Right lobe of liver (tissue), 6 donors: ENCODE measurements around the gene LUZP4. TPM values are rescaled to one million over a fixed set of nuclear protein-coding genes. Genes with fewer than 3 reads are reported as not detected.
"Not testable (repeated sequence)": the region's sequence is repeated elsewhere in the genome, so short reads cannot be mapped to it uniquely, and the experiment has no call there.

ENCODE experiments used
- ATAC-seq, 4 donors: fragments of 200-7000 bp; cut with Tn5 transposase; one replicate each; pipeline ENCODE4 v1.9.1; 2020; ENCODE audit warnings: mild to moderate bottlenecking in 4 of 4, moderate library complexity in 4 of 4
- DNase-seq, 3 donors: peaks; one replicate each; pipeline ENCODE4 v3.0.0-alpha.2; 2020
- H3K27ac ChIP-seq, 3 donors: fragments of 200-600 bp; one replicate each; pipeline ENCODE4 v1.8.0; 2022
- H3K27me3 ChIP-seq, 2 donors: fragments of 200-600 bp; one replicate each; pipeline ENCODE4 v1.8.0; 2022
- H3K36me3 ChIP-seq, 4 donors: fragments of 200-600 bp; sonication (generic) in 1 of 4; one replicate each; pipeline versions ENCODE4 v1.5.1 to v1.8.0; 2017 to 2022; ENCODE audit warnings: control low read depth in 1 of 4
- H3K4me1 ChIP-seq, 4 donors: fragments of 200-600 bp; sonication (generic) in 1 of 4; one replicate each; pipeline versions ENCODE4 v1.5.1 to v1.8.0; 2017 to 2022; ENCODE audit warnings: control low read depth in 1 of 4
- H3K4me3 ChIP-seq, 3 donors: fragments of 200-600 bp; one replicate each; pipeline ENCODE4 v1.8.0; 2022
- H3K9me3 ChIP-seq, 4 donors: fragments of 200-600 bp; sonication (generic) in 1 of 4; one replicate each; pipeline versions ENCODE4 v1.5.1 to v1.8.0; 2017 to 2022; ENCODE audit warnings: control low read depth in 1 of 4
- POLR2A ChIP-seq: fragments of 450-650 bp; IDR thresholded peaks from one replicate; pipeline ENCODE4 v1.6.1; 2017; ENCODE audit warnings: antibody characterized with exemption, mild to moderate bottlenecking
- WGBS: methylation state at CpG from one replicate; pipeline ENCODE4 v1.1.6; 2018; ENCODE audit warnings: low coverage, low lambda C conversion rate; ENCODE audit not compliant: insufficient coverage; ENCODE audit errors: missing lambda C conversion rate; 5-methylcytosine and 5-hydroxymethylcytosine counted together
- intact Hi-C, 2 donors: fragments of 100-400 bp; cut with DNase I; formaldehyde crosslinking; loops; one replicate each; pipeline versions ENCODE4 v1.11.2 to v1.14.1; 2022
- total RNA-seq, 6 experiments: library from RNA; depleted of rRNA in 2 of 6; stranded (reverse); fragments of >200 nt in 2 of 6; fragmentation: NEBNext Ultra II Directional in 3 of 6; extraction: Animal tissue kit (Norgen Biotek cat#: 25700) in 3 of 6; gene quantifications; one replicate each; pipeline versions ENCODE4 v1.1.0 to v1.2.4, GENCODE V29; 2016 to 2023
- TF ChIP-seq, protein P1 (sequence below), 4 donors: fragments of 200-600 bp in 3 of 4; fragments of 450-650 bp in 1 of 4; IDR thresholded peaks; one replicate each; pipeline versions ENCODE4 v1.5.1 to v1.8.0; 2016 to 2022; ENCODE audit warnings: antibody characterized with exemption in 4 of 4, mild to moderate bottlenecking in 2 of 4
- donor health status: DM: no; HTN: yes; CAD: no.
- donor health status: DM: no; HTN: no; CAD: no.
- donor health status: DM: no; HTN: no; CAD: no.
- donor health status: DM: no; HTN: yes; CAD: no.
- donor health status: DM: no; HTN: yes; CAD: no.

LUZP4 gene
- total RNA-seq, 6 experiments from 2014 or later = not detected

DNA sequence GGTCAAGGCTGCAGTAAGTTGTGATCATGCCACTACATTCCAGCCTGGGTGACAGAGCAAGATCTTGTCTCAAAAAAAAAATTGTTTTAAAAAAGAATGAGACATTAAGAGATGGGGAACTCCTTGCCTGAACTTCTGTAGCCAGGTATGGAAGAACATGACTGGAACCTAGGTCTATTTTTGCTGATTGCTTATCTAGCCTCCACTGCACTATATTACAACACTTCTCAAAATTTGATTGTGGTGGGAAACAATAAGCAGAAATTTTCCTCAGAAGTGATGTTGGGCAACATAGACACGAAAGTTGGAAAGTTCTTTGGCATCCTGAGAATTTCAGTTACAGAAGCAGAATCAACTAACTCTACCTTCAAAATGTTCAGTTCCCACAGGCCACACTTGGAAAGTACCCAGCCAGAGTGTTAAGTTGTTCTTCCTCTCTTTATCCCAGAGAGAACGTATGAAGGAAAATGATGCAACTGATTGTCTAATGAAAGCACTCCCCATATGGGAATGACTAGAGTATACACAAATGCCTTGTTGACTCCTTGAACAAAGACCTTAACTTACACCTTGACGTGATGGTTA lies 50.0 kb downstream of the LUZP4 start:
- Histone ChIP-seq H3K36me3 (no peaks in the 10 kb centered on the region), H3K4me1 (peaks cover 0 to 10% (median 3%) of the 10 kb centered on the region in 4 donors), H3K27me3 (no peaks in the 10 kb centered on the region), H3K9me3 (no peaks in the 10 kb centered on the region), H3K4me3 (no peak overlapping the region), H3K27ac (no peak overlapping the region)
- no peak for DNase-seq
- intact Hi-C loops = loop anchor here in 1 of 2 donors (10.0 kb wide), 1 partner anchor 305 kb away; no protein-coding TSS in a partner anchor
- 12% methylated on average over 3 of the region's 3 CpGs for WGBS
- TF ChIP-seq, protein P1, sequence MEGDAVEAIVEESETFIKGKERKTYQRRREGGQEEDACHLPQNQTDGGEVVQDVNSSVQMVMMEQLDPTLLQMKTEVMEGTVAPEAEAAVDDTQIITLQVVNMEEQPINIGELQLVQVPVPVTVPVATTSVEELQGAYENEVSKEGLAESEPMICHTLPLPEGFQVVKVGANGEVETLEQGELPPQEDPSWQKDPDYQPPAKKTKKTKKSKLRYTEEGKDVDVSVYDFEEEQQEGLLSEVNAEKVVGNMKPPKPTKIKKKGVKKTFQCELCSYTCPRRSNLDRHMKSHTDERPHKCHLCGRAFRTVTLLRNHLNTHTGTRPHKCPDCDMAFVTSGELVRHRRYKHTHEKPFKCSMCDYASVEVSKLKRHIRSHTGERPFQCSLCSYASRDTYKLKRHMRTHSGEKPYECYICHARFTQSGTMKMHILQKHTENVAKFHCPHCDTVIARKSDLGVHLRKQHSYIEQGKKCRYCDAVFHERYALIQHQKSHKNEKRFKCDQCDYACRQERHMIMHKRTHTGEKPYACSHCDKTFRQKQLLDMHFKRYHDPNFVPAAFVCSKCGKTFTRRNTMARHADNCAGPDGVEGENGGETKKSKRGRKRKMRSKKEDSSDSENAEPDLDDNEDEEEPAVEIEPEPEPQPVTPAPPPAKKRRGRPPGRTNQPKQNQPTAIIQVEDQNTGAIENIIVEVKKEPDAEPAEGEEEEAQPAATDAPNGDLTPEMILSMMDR (IDR thresholded peaks at IDR 0.05) = no peak
- no peak for TF ChIP-seq POLR2A
- no peak for ATAC-seq

DNA sequence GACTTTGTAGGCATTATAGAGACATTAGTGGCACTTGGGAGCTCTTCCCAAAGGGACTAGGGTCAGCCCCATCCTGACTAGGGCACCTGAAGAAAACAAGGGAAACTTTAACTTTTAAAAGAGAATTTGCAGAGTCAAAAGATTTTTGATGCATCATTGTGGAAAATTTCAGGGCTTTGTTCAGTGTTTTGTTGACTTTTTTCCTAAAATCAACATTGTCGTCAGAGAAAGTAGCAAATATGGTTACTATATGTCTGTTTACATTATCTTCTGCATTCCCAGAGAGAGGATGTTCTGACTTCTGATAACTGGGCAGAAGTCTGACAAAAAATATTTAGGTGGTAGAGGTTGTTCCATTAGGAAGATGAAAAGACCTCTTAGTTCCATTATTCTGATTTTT lies 51.9 kb downstream of the LUZP4 start:
- Histone ChIP-seq H3K9me3 (no peaks in the 10 kb centered on the region), H3K4me3 (no peak overlapping the region), H3K36me3 (no peaks in the 10 kb centered on the region), H3K4me1 (peaks cover 0 to 18% (median 8%) of the 10 kb centered on the region in 4 donors), H3K27me3 (no peaks in the 10 kb centered on the region), H3K27ac (no peak overlapping the region)
- DNase-seq (no peak), ATAC-seq (no peak)
- intact Hi-C loops = no loop called here
- TF ChIP-seq, protein P1 (IDR thresholded peaks at IDR 0.05) = no peak
- TF ChIP-seq POLR2A = no peak
- 21% methylated on average over 1 of the region's 1 CpG for WGBS

DNA sequence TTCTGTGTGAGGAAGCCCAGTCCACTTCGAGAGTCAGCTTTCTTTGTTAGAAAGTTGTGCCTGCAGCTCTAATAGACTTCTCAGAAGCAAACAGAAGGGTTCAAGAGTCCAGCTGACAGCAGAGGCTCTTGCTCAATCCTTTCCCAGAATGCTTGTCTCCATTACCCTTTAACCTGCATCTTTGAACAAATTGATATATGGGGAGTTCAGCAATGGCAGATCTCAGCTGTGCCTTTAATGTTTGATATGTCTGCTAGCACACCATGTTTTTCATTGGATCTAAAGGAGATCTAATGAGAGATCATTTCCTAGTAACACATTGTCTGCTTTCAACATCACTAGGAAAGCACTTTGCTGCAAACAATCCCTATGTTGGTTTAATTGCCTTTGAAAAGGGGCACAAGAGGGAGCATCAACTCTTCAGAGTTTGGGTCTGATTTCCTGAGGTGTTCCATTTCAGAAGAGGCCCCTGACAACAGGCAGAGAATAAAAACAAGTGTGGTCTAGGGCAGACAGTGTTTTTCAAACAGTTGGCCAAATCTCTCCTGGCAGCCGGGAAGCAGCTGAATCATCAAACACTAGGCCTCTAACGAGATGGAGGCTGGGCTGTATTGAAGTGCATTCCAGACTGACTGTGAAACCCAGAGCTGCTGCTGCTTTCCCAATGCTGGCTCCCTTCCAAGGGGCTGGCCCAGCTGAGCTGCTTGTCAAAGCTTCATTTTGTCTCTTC lies 55.5 kb downstream of the LUZP4 start:
- intact Hi-C loops = no loop called here
- Histone ChIP-seq H3K36me3 (no peaks in the 10 kb centered on the region), H3K27ac (peak overlapping the region; percentile 63 to 78 (median 74)), H3K27me3 (no peaks in the 10 kb centered on the region), H3K4me1 (peaks cover 0 to 18% (median 8%) of the 10 kb centered on the region in 4 donors), H3K4me3 (no peak overlapping the region), H3K9me3 (no peaks in the 10 kb centered on the region)
- WGBS = 15% methylated on average over 3 of the region's 3 CpGs
- DNase-seq (peak; percentile 89 to 90 (median 89)), ATAC-seq (peak; percentile 85 to 92 (median 91))
- TF ChIP-seq, protein P1 (IDR thresholded peaks at IDR 0.05) = no peak
- peak; percentile 60 for TF ChIP-seq POLR2A

DNA sequence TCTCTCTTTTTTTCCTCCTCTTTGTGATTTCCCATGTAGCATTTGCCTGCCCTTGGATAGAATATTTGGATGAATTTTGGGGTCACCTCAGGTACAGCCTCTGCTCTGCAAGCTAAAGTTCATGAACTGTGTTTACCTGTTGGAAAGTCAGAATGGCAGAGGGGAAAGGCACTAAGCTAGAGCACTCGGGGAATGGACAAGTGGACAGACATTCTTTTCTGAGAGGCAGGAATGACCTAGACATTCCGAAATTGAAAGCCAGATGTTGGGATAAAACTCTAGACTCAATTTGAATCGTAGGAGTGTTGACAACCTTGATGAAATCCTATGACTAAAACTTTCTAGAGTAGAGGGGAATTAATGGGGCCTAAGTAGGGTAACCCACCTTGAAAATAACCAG lies 56.1 kb downstream of the LUZP4 start:
- DNase-seq = no peak
- H3K4me3 ChIP-seq = no peak overlapping the region
- no peaks in the 10 kb centered on the region for H3K27me3 ChIP-seq
- TF ChIP-seq POLR2A = no peak
- TF ChIP-seq, protein P1 (IDR thresholded peaks at IDR 0.05) = no peak
- 19% methylated on average over 3 of the region's 3 CpGs for WGBS
- ATAC-seq = peak in 3 of 4 donors; percentile 33 to 67 (median 67)
- H3K9me3 ChIP-seq = no peaks in the 10 kb centered on the region
- peaks cover 0 to 18% (median 8%) of the 10 kb centered on the region in 4 donors for H3K4me1 ChIP-seq
- no peaks in the 10 kb centered on the region for H3K36me3 ChIP-seq
- intact Hi-C loops = no loop called here
- peak overlapping the region; percentile 17 to 78 (median 71) for H3K27ac ChIP-seq

DNA sequence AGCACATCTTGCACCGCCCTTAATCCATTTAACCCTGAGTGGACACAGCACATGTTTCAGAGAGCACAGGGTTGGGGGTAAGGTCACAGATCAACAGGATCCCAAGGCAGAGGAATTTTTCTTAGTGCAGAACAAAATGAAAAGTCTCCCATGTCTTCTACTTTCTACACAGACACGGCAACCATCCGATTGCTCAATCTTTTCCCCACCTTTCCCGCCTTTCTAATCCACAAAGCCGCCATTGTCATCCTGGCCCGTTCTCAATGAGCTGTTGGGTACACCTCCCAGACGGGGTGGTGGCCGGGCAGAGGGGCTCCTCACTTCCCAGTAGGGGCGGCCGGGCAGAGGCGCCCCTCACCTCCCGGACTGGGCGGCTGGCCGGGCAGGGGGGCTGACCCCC lies 57.2 kb downstream of the LUZP4 start:
- H3K27me3 ChIP-seq, intact Hi-C loops, H3K4me3 ChIP-seq, H3K9me3 ChIP-seq, H3K36me3 ChIP-seq, DNase-seq, ATAC-seq, H3K27ac ChIP-seq: not testable (repeated sequence)
- H3K4me1 ChIP-seq = peaks cover 0 to 25% (median 9%) of the 10 kb centered on the region in 4 donors
- 67% methylated on average over 3 of the region's 14 CpGs for WGBS
